LNCaP clone FGC (cell line): ENCODE measurements around the gene KLF15.

ENCODE experiments used
- DNase-seq: peaks from one replicate; pipeline ENCODE4 v3.0.0-alpha.2; 2011; ENCODE audit warnings: low read depth
- H3K4me3 ChIP-seq: 2 replicates; pipeline ENCODE4 v1.5.1; 2011; ENCODE audit warnings: mild to moderate bottlenecking, low read depth, low read length, control low read depth
- TF ChIP-seq, protein P1 (sequence below): IDR thresholded peaks from 2 replicates; pipeline ENCODE4 v1.5.1; 2012; ENCODE audit warnings: mild to moderate bottlenecking; ENCODE audit not compliant: control insufficient read depth, insufficient read depth; ENCODE audit errors: extremely low read depth

KLF15 gene

GRCh38 chr3:126295407-126295939, 61.7 kb downstream of the KLF15 start:
- DNase-seq, result no peak
- H3K4me3 ChIP-seq, result no peak overlapping the region
- TF ChIP-seq, protein P1, sequence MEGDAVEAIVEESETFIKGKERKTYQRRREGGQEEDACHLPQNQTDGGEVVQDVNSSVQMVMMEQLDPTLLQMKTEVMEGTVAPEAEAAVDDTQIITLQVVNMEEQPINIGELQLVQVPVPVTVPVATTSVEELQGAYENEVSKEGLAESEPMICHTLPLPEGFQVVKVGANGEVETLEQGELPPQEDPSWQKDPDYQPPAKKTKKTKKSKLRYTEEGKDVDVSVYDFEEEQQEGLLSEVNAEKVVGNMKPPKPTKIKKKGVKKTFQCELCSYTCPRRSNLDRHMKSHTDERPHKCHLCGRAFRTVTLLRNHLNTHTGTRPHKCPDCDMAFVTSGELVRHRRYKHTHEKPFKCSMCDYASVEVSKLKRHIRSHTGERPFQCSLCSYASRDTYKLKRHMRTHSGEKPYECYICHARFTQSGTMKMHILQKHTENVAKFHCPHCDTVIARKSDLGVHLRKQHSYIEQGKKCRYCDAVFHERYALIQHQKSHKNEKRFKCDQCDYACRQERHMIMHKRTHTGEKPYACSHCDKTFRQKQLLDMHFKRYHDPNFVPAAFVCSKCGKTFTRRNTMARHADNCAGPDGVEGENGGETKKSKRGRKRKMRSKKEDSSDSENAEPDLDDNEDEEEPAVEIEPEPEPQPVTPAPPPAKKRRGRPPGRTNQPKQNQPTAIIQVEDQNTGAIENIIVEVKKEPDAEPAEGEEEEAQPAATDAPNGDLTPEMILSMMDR, result no peak

- TF ChIP-seq, protein P1, result no peak
- no peak overlapping the region for H3K4me3 ChIP-seq
- no peak for DNase-seq
These were observed 62.9 kb downstream of the KLF15 start for GRCh38 chr3:126294211-126294808.

DNA sequence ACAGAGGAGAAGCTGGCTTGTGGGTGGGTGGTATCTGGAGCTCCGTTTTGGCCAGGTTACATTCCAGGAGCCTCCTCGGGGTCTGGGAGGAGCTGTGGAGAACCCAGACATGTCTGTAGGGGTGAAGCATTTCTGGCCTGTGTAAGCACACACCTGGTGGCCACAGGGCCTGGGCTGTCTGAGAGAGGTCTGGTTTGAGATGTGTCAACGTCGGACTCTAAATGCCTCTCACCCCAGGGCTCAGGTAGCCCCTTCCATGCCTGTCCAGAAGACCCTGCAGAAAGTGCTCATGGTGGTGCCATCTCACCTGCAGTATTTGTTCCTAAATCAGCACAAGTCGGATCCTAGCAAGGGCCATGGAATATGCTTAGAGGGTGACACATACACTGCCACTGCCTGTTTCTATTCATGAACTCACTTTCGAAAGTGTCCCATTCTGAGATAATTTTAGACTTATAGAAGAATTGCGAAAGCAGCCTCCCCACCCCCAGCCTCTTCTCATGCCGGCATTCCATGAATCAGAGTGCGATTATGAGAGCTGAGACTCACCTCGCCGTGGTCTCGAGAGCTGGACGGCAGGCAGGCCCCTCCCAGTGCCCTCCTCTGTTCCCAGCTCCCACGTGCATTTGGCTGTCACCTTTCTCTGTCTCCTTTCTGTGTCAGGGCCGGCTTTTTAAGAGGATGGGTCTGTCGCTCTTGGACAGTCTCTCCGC, 63.7 kb downstream of the KLF15 start:
- H3K4me3 ChIP-seq, result no peak overlapping the region
- DNase-seq, result no peak
- TF ChIP-seq, protein P1, result no peak
